K562 (cell line): Measurements from ENCODE around the gene KRT83. TPM values are rescaled to one million over a fixed set of nuclear protein-coding genes. Genes with fewer than 3 reads are reported as not detected.

Experiments
- ATAC-seq: fragments of 200-7000 bp; cut with Tn5 transposase; 3 replicates; pipeline ENCODE4 v1.9.1; 2020; ENCODE audit warnings: moderate library complexity
- BruUV-seq: library from RNA; stranded (reverse); fragments of 400-500 nt; replicated peaks from 2 replicates; lab custom pipeline; 2021; lab: Mats Ljungman, UMichigan
- CTCF ChIA-PET: fragments of 300-600 bp; formaldehyde crosslinking; extraction: SDS; loops from one replicate; lab custom pipeline; 2021; ENCODE audit warnings: low intra/inter-chr PET ratio; lab: Yijun Ruan, JAX
- POLR2A ChIA-PET: fragments of 300-600, 350-650 bp; sonication (Branson Sonifier 250); formaldehyde crosslinking; extraction: SDS; loops from one replicate; lab custom pipeline; 2021; ENCODE audit warnings: antibody characterized with exemption, inconsistent platforms; lab: Yijun Ruan, JAX
- DNase-seq, 4 experiments: peaks; one replicate each; pipeline versions ENCODE4 v3.0.0 to v3.0.0-alpha.2; 2011 to 2018; ENCODE audit warnings: low spot score in 3 of 4, mixed read lengths in 3 of 4; ENCODE audit errors: extremely low read depth in 1 of 4
- FAIRE-seq: peaks from 2 replicates; lab custom pipeline; 2011; peaks lifted over from hg19 to GRCh38; lab: Jason Lieb, UNC
- H2AFZ ChIP-seq: 2 replicates; pipeline ENCODE4 v1.6.0; 2011; ENCODE audit warnings: low read depth, low read length, control low read depth, inconsistent platforms
- H3K27ac ChIP-seq: fragments of 200-600 bp; 3 replicates; pipeline ENCODE4 v1.8.0; 2011; ENCODE audit warnings: low read depth, mild to moderate bottlenecking, control low read depth, inconsistent platforms, low read length, moderate library complexity, mixed read lengths; ENCODE audit errors: extremely low read depth
- H3K27me3 ChIP-seq, 2 experiments: fragments of 300-600 bp in 1 of 2; 2 replicates in 1 of 2; 3 replicates in 1 of 2; pipeline versions ENCODE4 v1.6.0 to v1.8.0; 2011; ENCODE audit warnings: inconsistent platforms in 2 of 2, low read length in 2 of 2, mild to moderate bottlenecking in 1 of 2, mixed read lengths in 1 of 2, moderate library complexity in 1 of 2; ENCODE audit not compliant: control insufficient read depth in 2 of 2, insufficient read depth in 2 of 2
- H3K36me3 ChIP-seq: fragments of 300-600 bp; 3 replicates; pipeline ENCODE4 v1.8.0; 2011; ENCODE audit warnings: mild to moderate bottlenecking, low read length, inconsistent platforms; ENCODE audit not compliant: control insufficient read depth, insufficient read depth
- H3K4me1 ChIP-seq, 2 experiments: fragments of 200-600 bp in 1 of 2; replicated peaks in 1 of 2; 2 replicates in 1 of 2; 3 replicates in 1 of 2; pipeline versions ENCODE4 v1.5.1 to v1.8.0; 2011; ENCODE audit warnings: inconsistent platforms in 2 of 2, low read length in 2 of 2, mild to moderate bottlenecking in 1 of 2, mixed read lengths in 1 of 2, moderate library complexity in 1 of 2; ENCODE audit not compliant: control insufficient read depth in 2 of 2, insufficient read depth in 2 of 2
- H3K4me2 ChIP-seq: 2 replicates; pipeline ENCODE4 v1.6.1; 2011; ENCODE audit warnings: low read length, control low read depth, inconsistent platforms, mixed read lengths; ENCODE audit not compliant: insufficient read depth
- H3K4me3 ChIP-seq: fragments of 200-600 bp; sonication (generic), shearing (Covaris generic); 2 replicates; pipeline ENCODE4 v1.5.1; 2016; ENCODE audit warnings: control low read depth, inconsistent platforms
- H3K79me2 ChIP-seq: fragments of 200-600 bp; 3 replicates; pipeline ENCODE4 v1.8.0; 2011; ENCODE audit warnings: low read length, inconsistent platforms; ENCODE audit not compliant: control insufficient read depth, insufficient read depth
- H3K9ac ChIP-seq, 2 experiments: 2 replicates each; pipeline versions ENCODE4 v1.6.0 to v1.6.1; 2011; ENCODE audit warnings: low read depth in 2 of 2, low read length in 2 of 2, control low read depth in 1 of 2, inconsistent platforms in 1 of 2, mild to moderate bottlenecking in 1 of 2, mixed read lengths in 1 of 2; ENCODE audit not compliant: insufficient read depth in 1 of 2
- H3K9me1 ChIP-seq: one replicate; pipeline ENCODE4 v1.6.0; 2011; ENCODE audit warnings: inconsistent platforms, mild to moderate bottlenecking, low read length, moderate library complexity; ENCODE audit not compliant: control insufficient read depth, insufficient read depth
- H3K9me3 ChIP-seq: replicated peaks from 2 replicates; pipeline ENCODE4 v1.5.1; 2011; ENCODE audit warnings: low read depth, low read length, inconsistent platforms; ENCODE audit not compliant: control insufficient read depth, insufficient read depth
- H4K20me1 ChIP-seq: replicated peaks from 2 replicates; pipeline ENCODE4 v1.6.1; 2011; ENCODE audit warnings: low read length, inconsistent platforms, mixed read lengths; ENCODE audit not compliant: control insufficient read depth, insufficient read depth
- FOSL1 ChIP-seq: fragments of 200-800 bp; sonication (Bioruptor generic); conservative IDR thresholded peaks from 2 replicates; pipeline ENCODE4 v1.6.1; 2016; ENCODE audit warnings: missing genetic modification characterization, missing compliant biosample characterization
- ILF3 ChIP-seq: fragments of 450-650 bp; IDR thresholded peaks from 2 replicates; pipeline ENCODE4 v1.6.1; 2018; ENCODE audit warnings: antibody characterized with exemption, mild to moderate bottlenecking, moderate library complexity, borderline replicate concordance
- NEUROD1 ChIP-seq: fragments of 150-350 bp; IDR thresholded peaks from 2 replicates; pipeline ENCODE4 v1.6.1; 2014; ENCODE audit warnings: borderline replicate concordance, low read length, low read depth; ENCODE audit not compliant: partially characterized antibody
- NR4A1 ChIP-seq, 2 experiments: fragments of 250-450 bp in 1 of 2; fragments of 450-650 bp in 1 of 2; sonication (Bioruptor Pico) in 1 of 2; IDR thresholded peaks; 2 replicates each; pipeline versions ENCODE4 v1.4.0 to v1.6.1; 2016 to 2020; ENCODE audit warnings: mild to moderate bottlenecking in 2 of 2, missing compliant biosample characterization in 1 of 2, missing genetic modification characterization in 1 of 2, moderate library complexity in 1 of 2
- RAD21 ChIP-seq, 2 experiments: fragments of 250-450 bp in 1 of 2; fragments of 450-650 bp in 1 of 2; sonication (Bioruptor Pico) in 1 of 2; formaldehyde crosslinking in 1 of 2; IDR thresholded peaks in 1 of 2; conservative IDR thresholded peaks in 1 of 2; 2 replicates each; pipeline versions ENCODE4 v1.4.0 to v1.8.0; 2020 to 2022; ENCODE audit warnings: mild to moderate bottlenecking in 2 of 2, moderate library complexity in 1 of 2
- ZFP36 ChIP-seq: fragments of 150-350 bp; IDR thresholded peaks from 2 replicates; pipeline ENCODE4 v1.6.1; 2018; ENCODE audit warnings: low read length, low read depth; ENCODE audit not compliant: partially characterized antibody
- ZNF398 ChIP-seq: fragments of 250-450 bp; sonication (Bioruptor Pico); IDR thresholded peaks from 2 replicates; pipeline ENCODE4 v1.8.0; 2021; ENCODE audit warnings: moderate library complexity, mild to moderate bottlenecking, inconsistent platforms
- ZNF785 ChIP-seq: fragments of 250-450 bp; sonication (Bioruptor Pico); IDR thresholded peaks from 2 replicates; pipeline ENCODE4 v1.4.0; 2020; ENCODE audit warnings: mild to moderate bottlenecking
- WGBS: fragments of 100-300 bp; shearing (Covaris generic); methylation state at CpG from one replicate; pipeline ENCODE4 v1.1.6; 2016; ENCODE audit warnings: low coverage, mixed read lengths; ENCODE audit not compliant: insufficient coverage; ENCODE audit errors: missing lambda C conversion rate; 5-methylcytosine and 5-hydroxymethylcytosine counted together
- in situ Hi-C: fragments of 300-500 bp; cut with MboI; formaldehyde crosslinking; loops from 4 replicates; pipeline ENCODE4 v1.15.0; 2018; ENCODE audit warnings: inconsistent platforms, mixed read lengths
- intact Hi-C: fragments of 100-400 bp; cut with micrococcal nuclease; formaldehyde crosslinking; loops from 2 replicates; pipeline ENCODE4 v1.14.2; 2022
- polyA plus RNA-seq, 8 experiments: library from polyadenylated mRNA; depleted of rRNA in 4 of 8; stranded (reverse) in 5 of 8; unstranded in 3 of 8; fragments of >200 nt; fragmentation: Nextera tagmentation in 2 of 8; fragmentation: Illumina TruSeq in 1 of 8; extraction: Ambion mirVana in 2 of 8; extraction: Trizol in 1 of 8; gene quantifications; 2 replicates each; pipeline versions ENCODE4 v1.2.1 to v1.2.3, GENCODE V29; 2011 to 2014; ENCODE audit warnings: inconsistent platforms in 1 of 8, missing spikeins in 1 of 8
- total RNA-seq, 7 experiments: library from RNA; depleted of rRNA in 6 of 7; stranded (reverse); fragments of >200 nt in 6 of 7; fragmentation: Illumina TruSeq in 2 of 7; extraction: Trizol in 2 of 7; gene quantifications; 2 replicates each; pipeline versions ENCODE4 v1.2.1 to v1.2.3, GENCODE V29; 2011 to 2021; ENCODE audit warnings: low replicate concordance in 1 of 7
- TF ChIP-seq, protein P1 (sequence below), 3 experiments: IDR thresholded peaks in 2 of 3; conservative IDR thresholded peaks in 1 of 3; 2 replicates each; pipeline ENCODE4 v1.5.1; 2011 to 2012; ENCODE audit warnings: low read length in 3 of 3, mild to moderate bottlenecking in 3 of 3, control low read depth in 2 of 3, improper control_type of control experiment in 1 of 3, inconsistent platforms in 1 of 3, low read depth in 1 of 3, mixed read lengths in 1 of 3, moderate library complexity in 1 of 3; ENCODE audit not compliant: insufficient read depth in 2 of 3

KRT83 gene
- total and polyA plus RNA-seq, 9 of the 15 experiments (the other 6 are each of a cell fraction or from before 2014, with no cell fraction given): not detected

GRCh38 chr12:52327830-52328500, 6.8 kb upstream of the KRT83 start (continued):
- TF ChIP-seq ZNF398 (CRISPR knock-in tag) (no peak), ZNF785 (CRISPR knock-in tag) (no peak)

DNA sequence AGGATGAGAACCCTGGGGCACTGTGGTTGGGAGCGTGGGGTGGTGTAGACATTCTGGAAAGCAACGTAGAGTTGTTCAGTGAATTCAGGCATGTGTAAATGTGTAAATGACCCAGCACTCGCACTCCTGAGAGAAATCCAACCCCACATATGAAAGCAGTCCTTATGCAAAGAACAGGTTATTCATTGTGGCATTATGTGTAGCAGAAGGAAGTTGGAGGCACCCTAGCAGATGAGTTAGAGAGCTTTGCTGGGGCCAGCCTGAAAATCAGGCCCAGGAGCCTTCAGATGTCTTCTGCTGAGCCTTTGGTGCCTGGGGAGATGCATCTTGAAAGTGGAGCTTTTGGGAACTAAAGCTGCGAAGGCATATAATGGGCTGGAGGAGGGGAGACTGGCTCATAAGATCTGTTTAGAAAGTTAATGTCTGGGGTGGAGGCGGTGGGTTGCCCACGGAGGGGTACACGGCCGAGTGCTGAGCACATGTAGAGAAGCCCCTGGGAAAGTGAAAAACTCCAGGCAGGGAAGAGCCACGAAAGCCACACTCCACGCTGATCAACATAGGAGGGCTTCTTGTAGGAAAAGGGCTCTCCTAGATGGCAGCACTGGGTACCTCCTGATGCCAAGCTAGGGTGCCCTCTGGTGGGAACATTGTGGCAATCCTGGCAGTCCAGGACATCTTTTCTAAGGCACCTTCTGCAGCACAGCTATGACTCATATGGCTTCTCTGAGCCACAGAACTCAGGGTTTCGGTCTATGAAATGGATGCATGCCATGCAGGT, 6.0 kb upstream of the KRT83 start:
- Histone ChIP-seq H3K9ac (no peak overlapping the region), H3K9me3 (no peaks in the 10 kb centered on the region), H3K27ac (no peak overlapping the region), H3K4me1 (no peaks in the 10 kb centered on the region), H3K27me3 (peaks cover 9 to 31% of the 10 kb centered on the region in 2 experiments; a peak in 4 of 5 replicates), H3K36me3 (no peaks in the 10 kb centered on the region)
- ChIA-PET CTCF (interaction anchor here (0.6 to 0.7 kb wide), 2 partner anchors 171 to 184 kb away, joined by 3 read pairs; no protein-coding TSS in a partner anchor), POLR2A (interaction anchor here (0.6 to 1.0 kb wide), 2 partner anchors 9 to 108 kb away, joined by 3 to 4 read pairs; no protein-coding TSS in a partner anchor)
- in situ Hi-C loops: no loop called here
- intact Hi-C loops: no loop called here
- DNase-seq (peak; percentile 21 to 34 (median 30)), ATAC-seq (no peak; the same call in 2 of the 3 replicates)
- 3% methylated on average over 11 of the region's 11 CpGs for WGBS
- TF ChIP-seq NR4A1 (CRISPR knock-in tag; IDR thresholded peaks at IDR 0.05): no peak
- TF ChIP-seq NR4A1 (tag; IDR thresholded peaks at IDR 0.05): no peak
- peak; percentile 46 for TF ChIP-seq ZFP36
- no peak for TF ChIP-seq NEUROD1
- TF ChIP-seq FOSL1: 0 out of 2 replicates have a peak, but pooled peaks have one; percentile 30
- TF ChIP-seq RAD21 (CRISPR knock-in tag; conservative IDR thresholded peaks at IDR 0.05 in 1 of 2, IDR thresholded peaks at IDR 0.05 in 1 of 2): peak in 1 of 2 experiments; percentile 48; a peak in 2 of 4 replicates
- no peak for TF ChIP-seq ILF3
- TF ChIP-seq, protein P1, sequence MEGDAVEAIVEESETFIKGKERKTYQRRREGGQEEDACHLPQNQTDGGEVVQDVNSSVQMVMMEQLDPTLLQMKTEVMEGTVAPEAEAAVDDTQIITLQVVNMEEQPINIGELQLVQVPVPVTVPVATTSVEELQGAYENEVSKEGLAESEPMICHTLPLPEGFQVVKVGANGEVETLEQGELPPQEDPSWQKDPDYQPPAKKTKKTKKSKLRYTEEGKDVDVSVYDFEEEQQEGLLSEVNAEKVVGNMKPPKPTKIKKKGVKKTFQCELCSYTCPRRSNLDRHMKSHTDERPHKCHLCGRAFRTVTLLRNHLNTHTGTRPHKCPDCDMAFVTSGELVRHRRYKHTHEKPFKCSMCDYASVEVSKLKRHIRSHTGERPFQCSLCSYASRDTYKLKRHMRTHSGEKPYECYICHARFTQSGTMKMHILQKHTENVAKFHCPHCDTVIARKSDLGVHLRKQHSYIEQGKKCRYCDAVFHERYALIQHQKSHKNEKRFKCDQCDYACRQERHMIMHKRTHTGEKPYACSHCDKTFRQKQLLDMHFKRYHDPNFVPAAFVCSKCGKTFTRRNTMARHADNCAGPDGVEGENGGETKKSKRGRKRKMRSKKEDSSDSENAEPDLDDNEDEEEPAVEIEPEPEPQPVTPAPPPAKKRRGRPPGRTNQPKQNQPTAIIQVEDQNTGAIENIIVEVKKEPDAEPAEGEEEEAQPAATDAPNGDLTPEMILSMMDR (IDR thresholded peaks at IDR 0.05 in 2 of 3, conservative IDR thresholded peaks at IDR 0.05 in 1 of 3; ENCODE audit: insufficient read depth in 2 of 3, low read depth in 1 of 3, low read length in 3 of 3): peak; percentile 37 to 92 (median 75); a peak in 4 of 6 replicates
- TF ChIP-seq, all 486 proteins: peak for 4
- no peaks in the 10 kb centered on the region for H3K9me1 ChIP-seq
- H3K79me2 ChIP-seq: no peaks in the 10 kb centered on the region
- FAIRE-seq: no peak
- H4K20me1 ChIP-seq: 0 out of 2 replicates have a peak, but pooled peaks cover 4% of the 10 kb centered on the region
- BruUV-seq: no TSS peak
- no peak overlapping the region for H3K4me2 ChIP-seq
- H2AFZ ChIP-seq: no peak overlapping the region
- no peak overlapping the region for H3K4me3 ChIP-seq
